ENCODE measurements around the gene MBOAT2. TPM values are rescaled to one million over a fixed set of nuclear protein-coding genes. Genes with fewer than 3 reads are reported as not detected.
"Not testable (repeated sequence)": the region's sequence is repeated elsewhere in the genome, so short reads cannot be mapped to it uniquely, and the experiment has no call there.

The MBOAT2 gene
- total RNA-seq, 4 donors from 2014 or later = 0.83 to 5.8 (median 3.9) TPM

DNA sequence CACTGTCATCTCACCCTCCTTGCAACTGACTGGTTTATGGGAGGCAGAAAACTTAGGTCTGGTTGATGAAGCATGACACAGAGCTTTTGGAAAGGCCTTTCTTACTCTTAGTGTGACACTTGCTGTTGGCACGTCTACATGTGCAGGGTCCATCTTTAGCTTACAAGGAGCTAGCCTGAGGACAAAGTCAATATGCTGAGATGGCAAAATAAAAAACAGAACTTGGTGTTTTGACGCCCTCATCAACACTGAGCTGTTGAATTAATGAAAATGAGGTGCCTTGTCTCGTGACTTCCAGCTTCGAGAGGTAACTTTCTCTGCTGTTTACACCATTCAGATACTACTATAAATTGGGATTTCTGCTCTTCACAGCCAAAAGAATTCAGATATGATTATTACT, 87.5 kb downstream of the MBOAT2 start:
- H3K9me3 ChIP-seq = no peaks in the 10 kb centered on the region
- DNase-seq (no peak), ATAC-seq (no peak)
- no peak overlapping the region for H3K4me3 ChIP-seq
- H3K36me3 ChIP-seq = no peaks in the 10 kb centered on the region
- H3K4me1 ChIP-seq = no peaks in the 10 kb centered on the region
- no peaks in the 10 kb centered on the region for H3K27me3 ChIP-seq
- intact Hi-C loops (cut with DNase I; ENCODE audit: low total_unique reads) = no loop called here
- TF ChIP-seq, protein P1, sequence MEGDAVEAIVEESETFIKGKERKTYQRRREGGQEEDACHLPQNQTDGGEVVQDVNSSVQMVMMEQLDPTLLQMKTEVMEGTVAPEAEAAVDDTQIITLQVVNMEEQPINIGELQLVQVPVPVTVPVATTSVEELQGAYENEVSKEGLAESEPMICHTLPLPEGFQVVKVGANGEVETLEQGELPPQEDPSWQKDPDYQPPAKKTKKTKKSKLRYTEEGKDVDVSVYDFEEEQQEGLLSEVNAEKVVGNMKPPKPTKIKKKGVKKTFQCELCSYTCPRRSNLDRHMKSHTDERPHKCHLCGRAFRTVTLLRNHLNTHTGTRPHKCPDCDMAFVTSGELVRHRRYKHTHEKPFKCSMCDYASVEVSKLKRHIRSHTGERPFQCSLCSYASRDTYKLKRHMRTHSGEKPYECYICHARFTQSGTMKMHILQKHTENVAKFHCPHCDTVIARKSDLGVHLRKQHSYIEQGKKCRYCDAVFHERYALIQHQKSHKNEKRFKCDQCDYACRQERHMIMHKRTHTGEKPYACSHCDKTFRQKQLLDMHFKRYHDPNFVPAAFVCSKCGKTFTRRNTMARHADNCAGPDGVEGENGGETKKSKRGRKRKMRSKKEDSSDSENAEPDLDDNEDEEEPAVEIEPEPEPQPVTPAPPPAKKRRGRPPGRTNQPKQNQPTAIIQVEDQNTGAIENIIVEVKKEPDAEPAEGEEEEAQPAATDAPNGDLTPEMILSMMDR (IDR thresholded peaks at IDR 0.05 in 4 of 5, conservative IDR thresholded peaks at IDR 0.05 in 1 of 5) = no peak
- no peak for TF ChIP-seq POLR2A (IDR thresholded peaks at IDR 0.05)
- in situ Hi-C loops (cut with MboI; ENCODE audit: low sequenced_read_pairs in 4 of 4) = no loop called here
- H3K27ac ChIP-seq = no peak overlapping the region

DNA sequence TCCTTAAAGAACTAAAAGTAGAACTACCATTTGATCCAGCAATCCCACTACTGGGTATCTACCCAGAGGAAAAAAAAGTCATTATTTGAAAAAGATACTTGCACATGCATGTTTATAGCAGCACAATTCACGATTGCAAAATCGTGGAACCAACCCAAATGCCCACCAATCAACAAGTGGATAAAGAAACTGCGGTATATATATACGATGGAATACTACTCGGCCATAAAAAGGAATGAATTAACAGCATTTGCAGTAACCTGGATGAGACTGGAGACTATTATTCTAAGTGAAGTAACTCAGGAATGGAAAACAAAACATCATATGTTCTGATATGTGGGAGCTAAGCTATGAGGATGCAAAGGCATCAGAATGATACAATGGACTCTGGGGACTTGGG, 89.7 kb downstream of the MBOAT2 start:
- in situ Hi-C loops (cut with MboI; ENCODE audit: low sequenced_read_pairs in 4 of 4); H3K4me3 ChIP-seq; DNase-seq; intact Hi-C loops (cut with DNase I; ENCODE audit: low total_unique reads); H3K27ac ChIP-seq; H3K4me1 ChIP-seq; H3K27me3 ChIP-seq; ATAC-seq; H3K9me3 ChIP-seq; H3K36me3 ChIP-seq: not testable (repeated sequence)

DNA sequence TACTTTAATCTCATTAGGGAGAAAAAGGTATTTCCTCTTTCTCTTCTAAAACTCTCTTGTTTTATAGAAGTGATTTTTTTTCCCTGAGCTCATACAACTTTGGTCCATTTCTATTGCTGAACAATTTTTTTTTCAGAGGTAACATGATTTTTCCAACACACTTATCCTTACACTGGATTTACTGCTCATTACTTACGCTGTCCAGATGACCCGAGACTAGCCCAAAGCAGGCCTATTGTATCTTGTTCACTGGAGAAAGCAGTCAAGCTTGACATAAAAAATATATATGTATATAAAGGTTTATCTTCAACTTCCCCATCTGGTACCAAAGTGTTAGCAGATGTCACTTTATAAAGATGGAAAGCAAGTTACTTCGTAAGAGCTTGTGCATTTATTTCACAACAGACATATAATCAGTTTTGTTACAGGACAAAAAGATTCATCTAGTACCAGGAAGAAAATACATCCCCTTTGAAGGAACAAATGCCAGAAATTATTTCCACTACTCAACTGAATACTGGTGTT, 95.7 kb downstream of the MBOAT2 start:
- ATAC-seq (no peak), DNase-seq (no peak)
- no peaks in the 10 kb centered on the region for H3K9me3 ChIP-seq
- intact Hi-C loops (cut with DNase I; ENCODE audit: low total_unique reads) (no loop called here), in situ Hi-C loops (cut with MboI; ENCODE audit: low sequenced_read_pairs in 4 of 4) (no loop called here)
- no peak overlapping the region for H3K27ac ChIP-seq
- no peaks in the 10 kb centered on the region for H3K4me1 ChIP-seq
- TF ChIP-seq, protein P1 (IDR thresholded peaks at IDR 0.05 in 4 of 5, conservative IDR thresholded peaks at IDR 0.05 in 1 of 5) = no peak
- TF ChIP-seq POLR2A (IDR thresholded peaks at IDR 0.05) = no peak
- no peak overlapping the region for H3K4me3 ChIP-seq
- H3K36me3 ChIP-seq = no peaks in the 10 kb centered on the region
- no peaks in the 10 kb centered on the region for H3K27me3 ChIP-seq

DNA sequence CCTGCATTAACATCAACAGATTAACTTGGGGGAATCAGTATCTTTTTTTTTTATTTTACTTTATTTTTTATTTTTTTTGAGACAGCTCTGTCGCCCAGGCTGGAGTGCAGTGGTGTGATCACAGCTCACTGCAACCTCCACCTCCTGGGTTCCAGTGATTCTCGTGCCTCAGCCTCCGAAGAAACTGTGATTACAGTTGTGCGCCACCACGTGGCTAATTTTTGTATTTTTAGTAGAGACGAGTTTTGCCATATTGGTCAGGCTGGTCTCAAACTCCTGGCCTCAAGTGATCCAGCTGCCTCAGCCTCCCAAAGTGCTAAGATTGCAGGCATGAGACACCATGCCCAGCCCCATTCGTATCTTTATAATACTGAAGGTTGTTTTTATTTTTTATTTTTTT, 99.6 kb downstream of the MBOAT2 start:
- intact Hi-C loops (cut with DNase I; ENCODE audit: low total_unique reads); DNase-seq; in situ Hi-C loops (cut with MboI; ENCODE audit: low sequenced_read_pairs in 4 of 4): not testable (repeated sequence)

GRCh38 chr2:8902757-8903156, 100.7 kb downstream of the MBOAT2 start:
- H3K27ac ChIP-seq; H3K4me3 ChIP-seq; in situ Hi-C loops (cut with MboI; ENCODE audit: low sequenced_read_pairs in 4 of 4); H3K27me3 ChIP-seq; H3K4me1 ChIP-seq; DNase-seq; H3K36me3 ChIP-seq; intact Hi-C loops (cut with DNase I; ENCODE audit: low total_unique reads); ATAC-seq; H3K9me3 ChIP-seq: not testable (repeated sequence)

More for the DNA sequence above, 99.6 kb downstream of the MBOAT2 start:
- H3K36me3 ChIP-seq, ATAC-seq, H3K27ac ChIP-seq, H3K27me3 ChIP-seq, H3K9me3 ChIP-seq, H3K4me3 ChIP-seq, H3K4me1 ChIP-seq: not testable (repeated sequence)

GRCh38 chr2:8897206-8897605, 106.3 kb downstream of the MBOAT2 start:
- DNase-seq; H3K9me3 ChIP-seq; H3K36me3 ChIP-seq; in situ Hi-C loops (cut with MboI; ENCODE audit: low sequenced_read_pairs in 4 of 4); H3K27ac ChIP-seq; ATAC-seq; H3K4me1 ChIP-seq; intact Hi-C loops (cut with DNase I; ENCODE audit: low total_unique reads); H3K27me3 ChIP-seq; H3K4me3 ChIP-seq: not testable (repeated sequence)

DNA sequence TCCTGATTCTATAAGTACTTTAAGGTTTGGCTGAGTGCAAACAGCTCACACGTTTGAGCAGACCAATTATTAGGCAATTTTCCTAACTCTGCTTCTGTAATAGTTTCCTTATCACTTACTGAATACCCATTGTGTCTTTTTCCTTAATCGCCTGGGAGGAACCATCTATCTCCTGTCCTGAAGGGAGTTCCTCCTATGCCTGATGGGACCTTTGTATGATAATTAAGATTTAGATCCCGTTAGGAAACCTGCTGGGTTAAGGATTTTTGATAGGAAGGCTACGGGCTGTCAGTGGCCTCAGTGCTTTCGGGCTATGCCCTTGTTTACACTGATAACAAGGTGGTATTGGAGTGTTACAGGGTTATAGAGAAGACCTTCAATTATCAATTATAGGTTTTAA, 106.8 kb downstream of the MBOAT2 start:
- intact Hi-C loops (cut with DNase I; ENCODE audit: low total_unique reads); DNase-seq; H3K27ac ChIP-seq; ATAC-seq; H3K4me1 ChIP-seq; H3K9me3 ChIP-seq; H3K4me3 ChIP-seq; H3K27me3 ChIP-seq; H3K36me3 ChIP-seq; in situ Hi-C loops (cut with MboI; ENCODE audit: low sequenced_read_pairs in 4 of 4): not testable (repeated sequence)

- not testable (repeated sequence) for H3K27ac ChIP-seq
These were observed 108.2 kb downstream of the MBOAT2 start for GRCh38 chr2:8895087-8895912.

More at GRCh38 chr2:8895087-8895912, 108.2 kb downstream of the MBOAT2 start:
- intact Hi-C loops (cut with DNase I; ENCODE audit: low total_unique reads); H3K4me3 ChIP-seq; H3K4me1 ChIP-seq; H3K9me3 ChIP-seq; ATAC-seq; in situ Hi-C loops (cut with MboI; ENCODE audit: low sequenced_read_pairs in 4 of 4); DNase-seq; H3K36me3 ChIP-seq; H3K27me3 ChIP-seq: not testable (repeated sequence)
